ENCODE data around the gene MAP1LC3B.

The MAP1LC3B gene

DNA sequence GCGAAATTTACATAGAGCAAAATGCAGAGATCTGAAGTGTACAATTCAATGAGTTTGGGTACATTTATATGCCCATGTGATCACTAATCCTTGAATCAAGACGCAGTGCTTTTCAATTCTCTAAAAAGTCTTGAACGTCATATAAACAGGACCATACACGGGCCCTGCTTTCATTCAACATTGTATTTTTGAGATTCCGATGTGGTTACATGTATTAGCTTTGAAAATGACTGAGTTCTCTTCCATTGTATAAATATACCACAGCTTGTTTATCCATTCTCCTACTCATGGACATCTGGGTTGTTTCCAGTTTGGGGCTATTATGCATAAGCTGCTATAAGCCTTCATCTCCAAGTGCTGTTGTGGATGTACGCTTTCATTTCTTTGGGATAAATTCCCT lies 55.2 kb downstream of the MAP1LC3B start:
- H3K4me3 ChIP-seq, result no peak overlapping the region
- TF ChIP-seq, protein P1, sequence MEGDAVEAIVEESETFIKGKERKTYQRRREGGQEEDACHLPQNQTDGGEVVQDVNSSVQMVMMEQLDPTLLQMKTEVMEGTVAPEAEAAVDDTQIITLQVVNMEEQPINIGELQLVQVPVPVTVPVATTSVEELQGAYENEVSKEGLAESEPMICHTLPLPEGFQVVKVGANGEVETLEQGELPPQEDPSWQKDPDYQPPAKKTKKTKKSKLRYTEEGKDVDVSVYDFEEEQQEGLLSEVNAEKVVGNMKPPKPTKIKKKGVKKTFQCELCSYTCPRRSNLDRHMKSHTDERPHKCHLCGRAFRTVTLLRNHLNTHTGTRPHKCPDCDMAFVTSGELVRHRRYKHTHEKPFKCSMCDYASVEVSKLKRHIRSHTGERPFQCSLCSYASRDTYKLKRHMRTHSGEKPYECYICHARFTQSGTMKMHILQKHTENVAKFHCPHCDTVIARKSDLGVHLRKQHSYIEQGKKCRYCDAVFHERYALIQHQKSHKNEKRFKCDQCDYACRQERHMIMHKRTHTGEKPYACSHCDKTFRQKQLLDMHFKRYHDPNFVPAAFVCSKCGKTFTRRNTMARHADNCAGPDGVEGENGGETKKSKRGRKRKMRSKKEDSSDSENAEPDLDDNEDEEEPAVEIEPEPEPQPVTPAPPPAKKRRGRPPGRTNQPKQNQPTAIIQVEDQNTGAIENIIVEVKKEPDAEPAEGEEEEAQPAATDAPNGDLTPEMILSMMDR (IDR thresholded peaks at IDR 0.05), result no peak
- no peak overlapping the region for H3K27ac ChIP-seq
- no peak for DNase-seq (ENCODE audit: low spot score)

DNA sequence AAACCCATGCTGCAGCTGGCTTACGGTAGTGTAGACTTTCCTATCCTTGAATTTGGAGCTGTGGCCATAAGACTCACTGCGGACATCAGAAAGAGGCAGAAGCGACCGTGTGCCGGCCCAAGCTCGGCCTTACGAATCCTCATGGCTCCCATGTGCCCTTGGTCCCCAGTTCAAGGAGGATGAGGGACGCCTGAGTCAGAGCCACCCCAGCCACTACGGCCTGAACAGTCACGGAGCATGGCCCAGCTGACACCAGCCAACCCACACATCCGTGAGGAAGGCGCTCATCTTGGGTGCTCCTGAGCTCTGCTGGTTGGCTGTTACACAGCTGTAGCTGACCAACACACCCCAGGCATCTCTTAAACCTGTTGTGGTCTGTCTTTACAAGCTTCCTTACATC lies 56.7 kb downstream of the MAP1LC3B start:
- Histone ChIP-seq H3K4me3 (no peak overlapping the region), H3K27ac (no peak overlapping the region)
- no peak for DNase-seq (ENCODE audit: low spot score)
- TF ChIP-seq, protein P1 (IDR thresholded peaks at IDR 0.05), result no peak

DNA sequence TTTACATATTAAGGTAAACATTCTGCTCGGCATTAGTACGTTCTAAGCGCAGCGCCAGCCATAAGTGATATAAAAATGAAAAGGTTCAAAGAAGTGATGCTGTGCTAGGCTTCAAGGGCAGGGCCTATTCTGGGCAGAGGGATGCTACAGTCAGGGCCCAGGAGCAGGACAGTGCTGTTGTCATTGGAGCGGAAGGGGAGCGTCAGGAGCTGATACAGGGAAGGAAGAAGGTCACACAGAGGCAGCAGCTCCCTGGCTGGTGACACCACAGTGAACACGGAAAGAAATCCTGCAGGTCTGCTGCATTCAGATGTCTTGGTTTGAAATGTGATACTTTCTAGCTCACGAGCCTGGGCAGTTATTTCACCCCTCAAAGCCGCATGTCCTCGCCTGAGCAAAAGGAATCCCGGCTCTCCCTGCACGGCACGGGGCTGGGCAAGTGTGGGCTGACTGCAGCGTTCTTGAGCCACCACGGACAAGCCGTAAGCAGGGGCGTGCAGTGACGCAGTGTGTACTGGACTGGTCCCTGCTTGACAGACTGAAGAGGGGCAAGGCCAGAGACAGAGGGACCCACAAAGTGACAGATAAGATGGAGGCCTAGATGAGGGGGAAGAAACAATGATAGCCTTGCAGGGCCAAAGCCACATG lies 59.6 kb downstream of the MAP1LC3B start:
- Histone ChIP-seq H3K4me3 (no peak overlapping the region), H3K27ac (no peak overlapping the region)
- DNase-seq (ENCODE audit: low spot score), result no peak
- TF ChIP-seq, protein P1 (IDR thresholded peaks at IDR 0.05), result no peak

DNA sequence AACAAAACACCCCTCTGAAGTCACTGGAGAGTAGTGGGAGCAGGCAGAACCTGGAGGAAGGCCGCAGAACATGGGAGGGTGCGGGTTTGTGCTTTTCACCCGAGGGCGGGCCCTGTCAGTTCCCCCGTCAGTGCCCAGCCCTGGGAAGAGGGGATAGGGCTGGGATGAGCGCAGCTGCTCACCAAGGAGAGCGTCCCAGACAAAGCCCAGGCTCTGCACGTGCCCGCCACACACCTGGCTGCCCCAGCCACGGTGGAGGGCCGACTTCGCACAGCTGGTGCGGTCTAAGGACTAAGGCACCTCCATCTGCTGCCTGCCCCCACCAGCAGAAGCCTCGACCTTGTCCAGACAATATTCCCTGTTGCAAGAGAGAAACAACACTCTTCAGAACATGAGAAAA lies 61.2 kb downstream of the MAP1LC3B start:
- no peak for DNase-seq (ENCODE audit: low spot score)
- TF ChIP-seq, protein P1 (IDR thresholded peaks at IDR 0.05), result no peak

More for the DNA sequence above, 61.2 kb downstream of the MAP1LC3B start:
- Histone ChIP-seq H3K4me3 (no peak overlapping the region), H3K27ac (no peak overlapping the region)
